ENCODE results near the gene FAM181A. TPM values are rescaled to one million over a fixed set of nuclear protein-coding genes. Genes with fewer than 3 reads are reported as not detected.

FAM181A gene
- total and polyA plus RNA-seq, 9 of the 15 experiments (the other 6 are each of a cell fraction or from before 2014, with no cell fraction given) = not detected

DNA sequence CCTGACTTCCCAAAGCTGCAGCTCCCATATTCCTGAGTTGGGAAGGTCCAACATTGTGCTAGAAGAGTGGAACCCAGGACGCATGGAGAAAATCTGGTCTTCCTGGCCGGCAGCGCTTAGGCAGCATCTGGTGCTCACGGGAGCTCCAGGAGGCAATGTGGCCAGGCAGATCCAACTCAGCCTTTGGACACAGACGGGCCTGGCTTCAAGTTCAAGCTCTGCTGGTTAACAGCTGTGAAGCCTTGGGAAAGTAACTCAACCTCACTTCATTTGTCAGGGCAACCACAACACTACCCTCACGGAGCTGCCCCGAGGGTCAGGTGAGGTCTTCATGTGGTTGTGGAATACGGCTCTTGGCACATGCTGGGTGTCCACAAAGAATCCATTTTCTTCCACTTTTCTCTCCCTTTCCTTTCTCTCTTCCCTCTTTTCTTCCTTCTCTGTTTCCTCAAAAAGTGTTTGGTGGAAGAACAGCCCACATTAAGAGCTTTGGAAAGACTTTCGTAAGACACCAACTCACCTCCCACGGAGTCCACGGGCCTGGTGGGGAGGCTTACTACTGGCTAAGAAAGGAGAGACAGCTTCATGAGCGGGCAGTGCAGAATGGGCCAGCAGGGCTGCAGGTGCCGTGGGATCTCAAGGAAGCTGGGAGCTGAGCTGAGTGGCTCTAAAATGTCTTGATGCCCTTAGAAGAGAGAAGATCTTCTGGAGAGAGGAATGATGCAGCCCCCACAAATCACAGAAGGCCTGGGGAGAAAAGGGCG, 2.4 kb upstream of the FAM181A start (continued):
- no peak for TF ChIP-seq POLR2G (IDR thresholded peaks at IDR 0.05; ENCODE audit: low read depth, low read length)
- no peak for TF ChIP-seq MCM2 (IDR thresholded peaks at IDR 0.05; ENCODE audit: low read depth)

DNA sequence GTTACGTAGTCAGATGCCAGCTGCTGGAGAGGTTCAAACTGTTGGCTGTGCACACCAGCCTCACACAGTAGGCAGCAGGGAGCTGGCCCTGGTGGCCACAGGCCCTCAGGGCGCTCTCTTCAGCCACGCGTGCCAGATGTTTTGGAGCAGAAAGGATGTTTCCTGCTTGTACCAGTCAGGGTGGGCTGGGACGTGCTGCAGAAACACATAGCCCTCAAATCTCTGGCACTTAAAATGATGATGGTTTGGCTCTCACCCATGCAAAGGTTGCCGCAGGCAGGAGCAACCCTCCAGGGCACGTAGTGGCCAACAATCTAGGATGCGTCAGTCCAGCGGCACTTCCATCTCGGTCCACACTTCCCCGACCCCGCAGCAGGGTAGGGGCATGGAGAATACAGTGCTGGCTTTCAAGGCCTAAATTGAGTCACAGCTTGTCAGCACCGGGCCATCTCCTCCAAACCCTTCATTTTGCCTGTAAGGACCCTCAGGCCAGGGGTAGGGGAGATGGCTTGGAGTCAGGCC, 1.7 kb upstream of the FAM181A start:
- FAIRE-seq = no peak
- intact Hi-C loops (cut with micrococcal nuclease) (loop anchor here (10.0 kb wide), 1 partner anchor 1079 kb away; no protein-coding TSS in a partner anchor), in situ Hi-C loops (cut with MboI) (no loop called here)
- Histone ChIP-seq H2AFZ (ENCODE audit: low read depth, low read length) (no peak overlapping the region), H3K9me1 (ENCODE audit: control insufficient read depth, insufficient read depth, low read length) (no peaks in the 10 kb centered on the region), H3K27me3 (ENCODE audit: control insufficient read depth in 2 of 2, insufficient read depth in 2 of 2, low read length in 2 of 2) (peaks cover 0 to 31% of the 10 kb centered on the region in 2 experiments; a peak in 3 of 5 replicates), H3K9ac (ENCODE audit: insufficient read depth in 1 of 2, low read depth in 2 of 2, low read length in 2 of 2) (no peak overlapping the region), H3K36me3 (ENCODE audit: control insufficient read depth, insufficient read depth, low read length) (no peaks in the 10 kb centered on the region), H4K20me1 (replicated peaks; ENCODE audit: control insufficient read depth, insufficient read depth, low read length) (no peaks in the 10 kb centered on the region), H3K27ac (ENCODE audit: extremely low read depth, low read depth, low read length) (no peak overlapping the region), H3K4me1 (replicated peaks in 1 of 2; ENCODE audit: control insufficient read depth in 2 of 2, insufficient read depth in 2 of 2, low read length in 2 of 2) (no peaks in the 10 kb centered on the region), H3K4me3 (no peak overlapping the region), H3K9me3 (replicated peaks; ENCODE audit: control insufficient read depth, insufficient read depth, low read depth, low read length) (no peaks in the 10 kb centered on the region), H3K79me2 (ENCODE audit: control insufficient read depth, insufficient read depth, low read length) (no peaks in the 10 kb centered on the region), H3K4me2 (ENCODE audit: insufficient read depth, low read length) (no peak overlapping the region)
- ChIA-PET CTCF (ENCODE audit: low intra/inter-chr PET ratio) (no interaction called here), POLR2A (no interaction called here)
- 0% methylated on average over 12 of the region's 13 CpGs for WGBS (ENCODE audit: insufficient coverage, low coverage, missing lambda C conversion rate)
- TF ChIP-seq RFX1 (IDR thresholded peaks at IDR 0.05) = no peak
- no peak for TF ChIP-seq NCOR1 (IDR thresholded peaks at IDR 0.05)
- no peak for TF ChIP-seq ZNF584 (CRISPR knock-in tag; IDR thresholded peaks at IDR 0.05; ENCODE audit: low read depth)
- TF ChIP-seq, protein P1, sequence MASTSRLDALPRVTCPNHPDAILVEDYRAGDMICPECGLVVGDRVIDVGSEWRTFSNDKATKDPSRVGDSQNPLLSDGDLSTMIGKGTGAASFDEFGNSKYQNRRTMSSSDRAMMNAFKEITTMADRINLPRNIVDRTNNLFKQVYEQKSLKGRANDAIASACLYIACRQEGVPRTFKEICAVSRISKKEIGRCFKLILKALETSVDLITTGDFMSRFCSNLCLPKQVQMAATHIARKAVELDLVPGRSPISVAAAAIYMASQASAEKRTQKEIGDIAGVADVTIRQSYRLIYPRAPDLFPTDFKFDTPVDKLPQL (IDR thresholded peaks at IDR 0.05; ENCODE audit: extremely low read depth, insufficient read length) = no peak
- no peak for TF ChIP-seq TCF7 (IDR thresholded peaks at IDR 0.05; ENCODE audit: borderline replicate concordance)
- no peak for TF ChIP-seq MBD2 (IDR thresholded peaks at IDR 0.05; ENCODE audit: borderline replicate concordance, low read depth)
- no peak for TF ChIP-seq RBM22 (IDR thresholded peaks at IDR 0.05; ENCODE audit: low read depth, low read length, poor library complexity, severe bottlenecking)
- TF ChIP-seq SIN3B (IDR thresholded peaks at IDR 0.05; ENCODE audit: low read depth) = no peak
- no peak for TF ChIP-seq MCM5 (IDR thresholded peaks at IDR 0.05; ENCODE audit: low read depth)
- no peak for TF ChIP-seq ZNF146 (CRISPR knock-in tag; IDR thresholded peaks at IDR 0.05; ENCODE audit: unreplicated experiment)
- TF ChIP-seq RBM25 (IDR thresholded peaks at IDR 0.05; ENCODE audit: low read depth, low read length, severe bottlenecking) = no peak
- no peak for DNase-seq (ENCODE audit: extremely low read depth in 1 of 4, low spot score in 3 of 4)
- ATAC-seq = no peak
- no TSS peak for BruUV-seq (replicated peaks)
